NCI-H1930 (cell line): ENCODE measurements around the gene MCM9.
"Not testable (repeated sequence)": the region's sequence is repeated elsewhere in the genome, so short reads cannot be mapped to it uniquely, and the experiment has no call there.

Experiments
- DNase-seq, 2 experiments: peaks; one replicate each; lab custom pipeline; 2025; lab: John Stamatoyannopoulos, UW

The MCM9 gene

GRCh38 chr6:118893807-118894424, 41.0 kb downstream of the MCM9 start, which contains the start of gene ASF1A:
Gene ASF1A, plus strand, starts transcription at chr6:118894152. Its CDS starts 262 bp downstream, at chr6:118894414.
- peak; percentile 92 to 95 for DNase-seq

GRCh38 chr6:118893064-118893806, 41.7 kb downstream of the MCM9 start:
- no peak for DNase-seq

GRCh38 chr6:118892355-118892991, 42.5 kb downstream of the MCM9 start:
- DNase-seq = no peak

- DNase-seq = no peak
Observed at GRCh38 chr6:118890997-118891790, 43.8 kb downstream of the MCM9 start.

GRCh38 chr6:118889163-118889562, 45.8 kb downstream of the MCM9 start:
- DNase-seq = no peak

- no peak for DNase-seq
Observed at GRCh38 chr6:118886641-118887040, 48.3 kb downstream of the MCM9 start.

- no peak for DNase-seq
Observed at GRCh38 chr6:118882314-118882905, 52.5 kb downstream of the MCM9 start.

GRCh38 chr6:118881440-118882313, 53.3 kb downstream of the MCM9 start:
- DNase-seq = no peak

GRCh38 chr6:118877806-118878205, 57.2 kb downstream of the MCM9 start:
- DNase-seq = no peak

GRCh38 chr6:118876814-118877213, 58.1 kb downstream of the MCM9 start:
- no peak for DNase-seq

- no peak for DNase-seq
Observed at GRCh38 chr6:118876198-118876597, 58.8 kb downstream of the MCM9 start.

GRCh38 chr6:118875672-118876071, 59.3 kb downstream of the MCM9 start:
- DNase-seq = peak in 1 of 2 experiments; percentile 39

GRCh38 chr6:118873239-118873638, 61.7 kb downstream of the MCM9 start:
- DNase-seq = no peak

GRCh38 chr6:118872726-118873125, 62.2 kb downstream of the MCM9 start:
- no peak for DNase-seq

GRCh38 chr6:118872318-118872717, 62.6 kb downstream of the MCM9 start:
- no peak for DNase-seq

- DNase-seq = no peak
Observed at GRCh38 chr6:118871331-118871730, 63.6 kb downstream of the MCM9 start.

- DNase-seq = no peak
Observed at GRCh38 chr6:118869894-118870589, 64.9 kb downstream of the MCM9 start.

- DNase-seq = no peak
Observed at GRCh38 chr6:118869350-118869749, 65.6 kb downstream of the MCM9 start.

GRCh38 chr6:118868901-118869300, 66.1 kb downstream of the MCM9 start:
- not testable (repeated sequence) for DNase-seq

GRCh38 chr6:118867181-118867580, 67.8 kb downstream of the MCM9 start:
- DNase-seq = no peak
